GM23248 (cell line): ENCODE data around the gene GALP. TPM values are rescaled to one million over a fixed set of nuclear protein-coding genes. Genes with fewer than 3 reads are reported as not detected.
"Not testable (repeated sequence)": the region's sequence is repeated elsewhere in the genome, so short reads cannot be mapped to it uniquely, and the experiment has no call there.

Source experiments
- DNase-seq: peaks from one replicate; pipeline ENCODE4 v3.0.0-alpha.2; 2015
- H2AFZ ChIP-seq: fragments of 200-600 bp; sonication (generic); 2 replicates; pipeline ENCODE4 v1.6.1; 2016; ENCODE audit warnings: antibody characterized with exemption
- H3F3A ChIP-seq: fragments of 200-600 bp; sonication (generic); 2 replicates; pipeline ENCODE4 v1.6.1; 2016; ENCODE audit warnings: mild to moderate bottlenecking, antibody characterized with exemption, mixed run types; ENCODE audit not compliant: insufficient read depth
- H3K27ac ChIP-seq: fragments of 200-600 bp; sonication (generic); 2 replicates; pipeline ENCODE4 v1.5.1; 2016; ENCODE audit warnings: mild to moderate bottlenecking
- H3K27me3 ChIP-seq: fragments of 200-600 bp; sonication (generic); replicated peaks from 2 replicates; pipeline ENCODE4 v1.6.1; 2016; ENCODE audit warnings: mild to moderate bottlenecking; ENCODE audit not compliant: insufficient read depth
- H3K36me3 ChIP-seq: fragments of 200-600 bp; sonication (generic); 2 replicates; pipeline ENCODE4 v1.6.1; 2016; ENCODE audit warnings: low read depth, mild to moderate bottlenecking
- H3K4me1 ChIP-seq: fragments of 200-600 bp; sonication (generic); 2 replicates; pipeline ENCODE4 v1.6.1; 2016; ENCODE audit warnings: mild to moderate bottlenecking; ENCODE audit not compliant: insufficient read depth
- H3K4me2 ChIP-seq: fragments of 200-600 bp; sonication (generic); one replicate; pipeline ENCODE4 v1.6.1; 2016; ENCODE audit warnings: mild to moderate bottlenecking; ENCODE audit not compliant: unreplicated experiment
- H3K4me3 ChIP-seq: fragments of 200-600 bp; sonication (generic); 2 replicates; pipeline ENCODE4 v1.5.1; 2016; ENCODE audit warnings: mild to moderate bottlenecking
- H3K79me2 ChIP-seq: fragments of 200-600 bp; sonication (generic); 2 replicates; pipeline ENCODE4 v1.6.1; 2016; ENCODE audit warnings: mild to moderate bottlenecking; ENCODE audit not compliant: insufficient read depth
- H3K9ac ChIP-seq: fragments of 200-600 bp; sonication (generic); 2 replicates; pipeline ENCODE4 v1.6.1; 2016; ENCODE audit warnings: mild to moderate bottlenecking
- H3K9me2 ChIP-seq: fragments of 200-600 bp; sonication (generic); 2 replicates; pipeline ENCODE4 v1.6.1; 2016; ENCODE audit warnings: mixed run types, mild to moderate bottlenecking, moderate library complexity; ENCODE audit not compliant: insufficient read depth
- H3K9me3 ChIP-seq: fragments of 200-600 bp; sonication (generic); one replicate; pipeline ENCODE4 v1.6.1; 2017; ENCODE audit warnings: low read depth
- H4K20me1 ChIP-seq: fragments of 200-600 bp; sonication (generic); 2 replicates; pipeline ENCODE4 v1.6.0; 2016; ENCODE audit not compliant: insufficient read depth
- EZH2 ChIP-seq: fragments of 200-600 bp; sonication (generic); IDR thresholded peaks from 2 replicates; pipeline ENCODE4 v1.6.1; 2018; ENCODE audit warnings: antibody characterized with exemption, mild to moderate bottlenecking; ENCODE audit not compliant: insufficient read depth, poor library complexity, severe bottlenecking
- EZH2phosphoT487 ChIP-seq: fragments of 200-600 bp; sonication (generic); IDR thresholded peaks from 2 replicates; pipeline ENCODE4 v1.6.1; 2018; ENCODE audit warnings: antibody characterized with exemption, moderate library complexity, mild to moderate bottlenecking, low read depth; ENCODE audit not compliant: insufficient read depth
- WGBS, 2 experiments: methylation state at CpG; one replicate each; pipeline ENCODE4 v1.1.6; 2015 to 2017; ENCODE audit warnings: low lambda C conversion rate in 2 of 2, low coverage in 1 of 2; ENCODE audit errors: missing lambda C conversion rate in 2 of 2; 5-methylcytosine and 5-hydroxymethylcytosine counted together
- in situ Hi-C: fragments of 300-500 bp; cut with MboI; formaldehyde crosslinking; loops from 2 replicates; pipeline ENCODE4 v1.15.0; 2020
- polyA plus RNA-seq: library from polyadenylated mRNA; unstranded; fragments of >200 nt; fragmentation: Nextera tagmentation; extraction: Ambion mirVana; gene quantifications from 2 replicates; pipeline ENCODE4 v1.2.1, GENCODE V29; 2016
- total RNA-seq: library from RNA; depleted of rRNA; stranded (reverse); fragments of >200 nt; shearing (Covaris generic); gene quantifications from 2 replicates; pipeline ENCODE4 v1.2.3, GENCODE V29; 2014

GALP gene
- total and polyA plus RNA-seq, 2 experiments from 2014 or later = not detected

DNA sequence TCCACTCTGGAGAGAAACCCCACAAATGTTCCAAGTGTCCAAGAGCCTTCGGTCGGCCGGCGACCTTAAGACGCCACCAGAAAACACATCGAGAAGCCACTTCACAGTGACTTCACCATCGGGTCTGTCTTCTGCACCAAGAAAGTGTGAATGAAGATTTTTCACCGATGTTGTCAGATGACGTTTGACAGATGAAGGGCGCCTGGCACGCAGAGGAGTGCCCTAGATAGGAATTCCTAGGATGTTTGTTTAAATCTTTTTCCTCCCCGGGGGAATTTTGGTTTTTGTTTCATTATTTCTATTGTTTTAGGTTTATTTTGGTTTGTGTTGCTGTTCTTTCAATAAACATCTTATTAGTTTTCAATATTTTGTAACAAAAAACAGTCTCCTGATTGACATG, 33.3 kb downstream of the GALP start:
- DNase-seq = no peak
- no peaks in the 10 kb centered on the region for H3K9me3 ChIP-seq
- no peaks in the 10 kb centered on the region for H3K36me3 ChIP-seq
- TF ChIP-seq EZH2 = no peak
- TF ChIP-seq EZH2phosphoT487 = no peak
- WGBS, 2 experiments = 60 to 66% methylated on average over 12 of the region's 12 CpGs
- no peaks in the 10 kb centered on the region for H3K9me2 ChIP-seq
- H4K20me1 ChIP-seq = no peaks in the 10 kb centered on the region
- H3K4me1 ChIP-seq = no peaks in the 10 kb centered on the region
- no peaks in the 10 kb centered on the region for H3K27me3 ChIP-seq
- H2AFZ ChIP-seq = no peak overlapping the region
- H3K79me2 ChIP-seq = no peaks in the 10 kb centered on the region
- no peak overlapping the region for H3K4me2 ChIP-seq
- in situ Hi-C loops = no loop called here
- no peaks in the 10 kb centered on the region for H3F3A ChIP-seq
- no peak overlapping the region for H3K4me3 ChIP-seq
- H3K27ac ChIP-seq = no peak overlapping the region
- H3K9ac ChIP-seq = no peak overlapping the region

DNA sequence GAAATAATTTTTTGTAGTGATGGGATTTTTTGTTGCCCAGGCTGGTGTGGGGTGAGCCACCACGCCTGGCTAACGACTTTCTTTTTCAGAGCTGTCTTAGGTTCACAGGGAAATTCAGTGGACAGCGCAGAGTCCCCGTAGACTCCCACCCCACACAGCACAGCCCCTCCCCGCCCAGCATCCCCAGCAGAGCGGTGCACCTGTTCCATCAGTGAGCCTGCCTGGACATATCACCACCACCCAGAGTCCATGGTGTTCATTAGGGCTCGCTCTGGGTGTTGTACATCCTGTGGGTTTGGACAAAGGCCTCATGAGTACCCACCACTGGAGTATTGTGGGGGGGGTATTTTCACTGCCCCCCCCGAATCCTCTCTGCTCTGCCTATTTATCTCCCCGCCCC, 34.2 kb downstream of the GALP start:
- H3K4me3 ChIP-seq, DNase-seq, H3K9me2 ChIP-seq, H3K27ac ChIP-seq, H3K4me1 ChIP-seq, H3K79me2 ChIP-seq, H2AFZ ChIP-seq, H3K36me3 ChIP-seq, H3K9me3 ChIP-seq, H4K20me1 ChIP-seq, H3F3A ChIP-seq, in situ Hi-C loops, H3K27me3 ChIP-seq, H3K4me2 ChIP-seq, H3K9ac ChIP-seq: not testable (repeated sequence)
- 59 to 63% methylated on average over 8 to 9 of the region's 9 CpGs for WGBS, 2 experiments

DNA sequence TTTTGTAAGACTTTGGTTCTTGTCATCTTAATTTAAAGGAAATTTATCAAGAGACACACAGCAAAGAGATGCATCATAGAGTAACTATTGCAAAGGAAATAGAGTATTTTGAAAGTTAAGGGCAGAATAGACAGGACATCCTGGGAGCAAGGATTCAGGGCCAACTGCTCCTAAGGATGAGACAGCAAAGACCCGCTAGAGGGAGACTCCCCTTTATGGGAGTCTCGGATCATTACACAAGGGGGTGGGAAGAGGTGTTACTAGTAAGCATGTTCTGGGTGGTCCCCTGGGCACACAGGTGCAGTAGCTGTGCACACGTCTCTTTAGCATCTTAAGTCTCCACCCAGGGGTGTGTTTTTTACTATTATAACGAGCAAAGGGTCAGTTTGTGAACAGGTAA, 35.9 kb downstream of the GALP start:
- H2AFZ ChIP-seq = no peak overlapping the region
- no peak overlapping the region for H3K4me3 ChIP-seq
- DNase-seq = no peak
- H3F3A ChIP-seq = no peaks in the 10 kb centered on the region
- no peak overlapping the region for H3K9ac ChIP-seq
- H3K27ac ChIP-seq = no peak overlapping the region
- WGBS, 2 experiments = 34 to 36% methylated on average over 4 of the region's 4 CpGs
- no peaks in the 10 kb centered on the region for H3K4me1 ChIP-seq
- no peaks in the 10 kb centered on the region for H3K79me2 ChIP-seq
- H3K36me3 ChIP-seq = no peaks in the 10 kb centered on the region
- H3K9me3 ChIP-seq = no peaks in the 10 kb centered on the region
- H3K4me2 ChIP-seq = no peak overlapping the region
- H4K20me1 ChIP-seq = no peaks in the 10 kb centered on the region
- TF ChIP-seq EZH2 (no peak), EZH2phosphoT487 (no peak)
- in situ Hi-C loops = no loop called here
- no peaks in the 10 kb centered on the region for H3K9me2 ChIP-seq
- no peaks in the 10 kb centered on the region for H3K27me3 ChIP-seq

DNA sequence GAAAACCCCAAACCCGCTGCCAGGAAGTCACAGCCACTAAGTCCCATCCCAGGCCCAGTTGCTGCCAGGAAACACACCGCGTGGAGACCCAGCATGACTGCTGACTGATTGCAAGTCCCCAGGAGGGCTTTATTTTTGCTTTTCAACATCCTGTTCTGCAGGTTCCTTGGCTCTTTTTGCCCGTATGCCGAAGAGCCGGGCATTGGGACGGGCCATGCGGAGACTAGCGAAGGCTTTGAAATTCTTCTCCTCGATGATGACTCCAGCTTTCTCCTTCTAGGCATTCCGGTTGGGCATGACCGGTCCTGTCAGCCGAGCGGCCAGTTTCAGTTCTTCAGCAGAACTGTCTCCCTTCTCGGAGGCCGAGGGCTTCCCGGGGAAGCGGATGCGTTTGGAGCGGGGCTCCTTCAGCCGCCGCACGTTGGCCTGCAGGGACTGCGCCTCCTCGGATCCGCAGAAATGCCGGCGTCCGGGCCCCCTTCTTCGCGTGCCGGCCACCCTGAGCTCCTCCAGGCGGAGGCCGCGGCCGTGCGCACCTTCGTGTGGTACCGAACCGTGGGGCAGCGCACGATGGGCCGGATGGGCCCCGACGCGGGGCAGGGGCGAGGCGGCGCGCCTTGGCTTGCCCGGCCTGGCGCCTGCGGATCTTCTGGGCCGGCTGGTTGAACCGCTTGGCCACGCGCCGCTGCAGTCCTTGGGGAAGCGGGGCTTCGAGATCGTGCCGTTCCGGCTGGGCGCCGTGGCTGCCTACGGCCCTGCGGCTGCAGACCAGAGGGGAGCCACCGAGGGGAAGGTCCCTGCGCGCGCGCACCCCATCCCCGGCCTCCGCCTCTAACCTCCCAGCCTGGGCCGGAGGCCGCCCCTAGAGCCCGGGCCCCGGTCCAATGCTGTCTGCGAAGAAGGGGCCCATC, 41.5 kb downstream of the GALP start:
- in situ Hi-C loops = no loop called here
- Histone ChIP-seq H2AFZ (peak overlapping the region; percentile 92), H3K36me3 (no peaks in the 10 kb centered on the region), H3K4me1 (no peaks in the 10 kb centered on the region), H3F3A (no peaks in the 10 kb centered on the region), H3K9me2 (no peaks in the 10 kb centered on the region), H4K20me1 (no peaks in the 10 kb centered on the region), H3K27me3 (no peaks in the 10 kb centered on the region), H3K9me3 (no peaks in the 10 kb centered on the region), H3K4me3 (peak overlapping the region; percentile 69), H3K9ac (peak overlapping the region; percentile 51), H3K4me2 (peak overlapping the region; percentile 77), H3K27ac (no peak overlapping the region), H3K79me2 (no peaks in the 10 kb centered on the region)
- TF ChIP-seq EZH2phosphoT487 (no peak), EZH2 (no peak)
- 10 to 11% methylated on average over 58 to 73 of the region's 79 CpGs for WGBS, 2 experiments
- peak; percentile 61 for DNase-seq

DNA sequence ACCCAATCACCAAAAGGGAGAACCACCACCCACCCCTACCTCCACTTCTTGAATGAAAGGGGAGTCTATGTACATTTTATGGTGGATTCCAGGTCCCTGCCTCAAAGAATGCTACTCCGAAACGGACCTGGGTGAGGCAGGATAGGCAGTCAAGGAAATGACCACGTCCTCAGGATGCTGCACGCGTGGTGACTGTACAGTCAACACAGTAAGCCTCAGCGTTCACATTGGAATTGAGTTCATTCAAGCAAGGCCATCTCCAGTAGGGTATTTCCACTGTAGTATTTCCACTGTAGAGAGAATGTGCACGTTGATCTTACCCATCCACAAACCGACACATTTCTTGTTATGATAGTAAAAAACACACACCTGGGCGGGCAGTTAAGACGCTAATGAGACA, 43.2 kb downstream of the GALP start:
- no peak overlapping the region for H3K4me2 ChIP-seq
- H3K27ac ChIP-seq = no peak overlapping the region
- H4K20me1 ChIP-seq = no peaks in the 10 kb centered on the region
- H3K9me2 ChIP-seq = no peaks in the 10 kb centered on the region
- H3K79me2 ChIP-seq = no peaks in the 10 kb centered on the region
- DNase-seq = no peak
- no peak overlapping the region for H2AFZ ChIP-seq
- no peak overlapping the region for H3K4me3 ChIP-seq
- H3F3A ChIP-seq = no peaks in the 10 kb centered on the region
- WGBS, 2 experiments = 83 to 85% methylated on average over 10 of the region's 10 CpGs
- no peaks in the 10 kb centered on the region for H3K4me1 ChIP-seq
- no peaks in the 10 kb centered on the region for H3K27me3 ChIP-seq
- no peaks in the 10 kb centered on the region for H3K36me3 ChIP-seq
- in situ Hi-C loops = no loop called here
- no peak overlapping the region for H3K9ac ChIP-seq
- no peaks in the 10 kb centered on the region for H3K9me3 ChIP-seq
- TF ChIP-seq EZH2phosphoT487 = no peak
- no peak for TF ChIP-seq EZH2

DNA sequence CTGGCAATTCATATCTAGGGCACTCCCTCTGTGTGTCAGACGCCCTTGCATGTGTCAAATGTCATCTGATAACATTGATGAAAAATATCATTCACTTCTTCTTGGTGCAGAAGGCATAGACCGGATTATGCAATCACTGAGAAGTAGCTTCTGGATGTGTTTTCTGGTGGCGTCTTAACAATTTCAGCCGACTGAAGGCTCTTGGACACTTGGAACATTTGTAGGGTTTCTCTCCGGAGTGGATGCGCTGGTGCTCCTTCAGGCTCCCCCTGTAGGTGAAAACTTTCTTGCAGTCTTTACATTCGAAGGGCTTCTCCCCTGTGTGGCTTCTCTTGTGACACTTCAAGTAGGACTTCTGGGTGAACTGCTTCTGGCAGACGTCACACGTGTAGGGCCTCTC, 45.6 kb downstream of the GALP start:
- not testable (repeated sequence) for H3K4me3 ChIP-seq

More for the DNA sequence above, 45.6 kb downstream of the GALP start:
- H3K9ac ChIP-seq, H3K4me2 ChIP-seq, H3K9me3 ChIP-seq, H3K27me3 ChIP-seq, in situ Hi-C loops, H3F3A ChIP-seq, H3K79me2 ChIP-seq, H3K36me3 ChIP-seq, H3K4me1 ChIP-seq, H4K20me1 ChIP-seq, H2AFZ ChIP-seq, H3K9me2 ChIP-seq, H3K27ac ChIP-seq: not testable (repeated sequence)
- WGBS, 2 experiments = 64 to 67% methylated on average over 9 of the region's 9 CpGs
- DNase-seq = peak; percentile 18
